AG10803 (cell line): ENCODE results near the gene MAP7D3.

Experiments
- DNase-seq: peaks from one replicate; pipeline ENCODE4 v3.0.0; 2010; ENCODE audit warnings: low read depth
- H3K4me3 ChIP-seq: 2 replicates; pipeline ENCODE4 v1.5.1; 2011; ENCODE audit warnings: mild to moderate bottlenecking, low read length, control low read depth
- CTCF ChIP-seq: conservative IDR thresholded peaks from 2 replicates; pipeline ENCODE4 v1.5.1; 2011; ENCODE audit warnings: mild to moderate bottlenecking, low read length, control low read depth, inconsistent platforms

Gene MAP7D3

DNA sequence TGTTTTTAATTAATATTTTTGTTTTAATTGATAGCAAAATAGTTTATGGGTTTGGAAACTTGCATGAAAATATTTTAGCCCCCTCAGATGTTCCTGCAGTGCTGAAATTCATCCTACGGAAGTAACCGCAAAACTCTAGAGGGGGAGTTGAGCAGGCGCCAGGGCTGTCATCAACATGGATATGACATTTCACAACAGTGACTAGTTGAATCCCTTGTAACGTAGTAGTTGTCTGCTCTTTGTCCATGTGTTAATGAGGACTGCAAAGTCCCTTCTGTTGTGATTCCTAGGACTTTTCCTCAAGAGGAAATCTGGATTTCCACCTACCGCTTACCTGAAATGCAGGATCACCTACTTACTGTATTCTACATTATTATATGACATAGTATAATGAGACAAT, 40.4 kb downstream of the MAP7D3 start:
- no peak overlapping the region for H3K4me3 ChIP-seq
- peak; percentile 48 for DNase-seq
- no peak for TF ChIP-seq CTCF

- no peak for DNase-seq
- TF ChIP-seq CTCF = no peak
- no peak overlapping the region for H3K4me3 ChIP-seq
These were observed 41.0 kb downstream of the MAP7D3 start for GRCh38 chrX:136210243-136210642.

DNA sequence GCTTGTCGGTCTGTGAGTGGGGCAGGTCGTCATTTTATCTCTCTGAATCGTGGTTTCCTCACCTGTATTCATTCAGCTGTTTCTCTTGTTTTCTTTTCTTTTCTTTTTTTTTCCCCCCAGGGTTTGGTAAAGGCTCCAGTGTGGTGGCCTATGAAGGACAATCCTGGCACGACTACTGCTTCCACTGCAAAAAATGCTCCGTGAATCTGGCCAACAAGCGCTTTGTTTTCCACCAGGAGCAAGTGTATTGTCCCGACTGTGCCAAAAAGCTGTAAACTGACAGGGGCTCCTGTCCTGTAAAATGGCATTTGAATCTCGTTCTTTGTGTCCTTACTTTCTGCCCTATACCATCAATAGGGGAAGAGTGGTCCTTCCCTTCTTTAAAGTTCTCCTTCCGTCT, 41.4 kb downstream of the MAP7D3 start:
- no peak overlapping the region for H3K4me3 ChIP-seq
- no peak for TF ChIP-seq CTCF
- no peak for DNase-seq

- peak; percentile 68 for DNase-seq
- no peak overlapping the region for H3K4me3 ChIP-seq
- peak; percentile 60 for TF ChIP-seq CTCF
These were observed 42.0 kb downstream of the MAP7D3 start for GRCh38 chrX:136209016-136209738.

- TF ChIP-seq CTCF = no peak
- H3K4me3 ChIP-seq = no peak overlapping the region
- DNase-seq = no peak
These were observed 43.7 kb downstream of the MAP7D3 start for GRCh38 chrX:136207546-136207945.

DNA sequence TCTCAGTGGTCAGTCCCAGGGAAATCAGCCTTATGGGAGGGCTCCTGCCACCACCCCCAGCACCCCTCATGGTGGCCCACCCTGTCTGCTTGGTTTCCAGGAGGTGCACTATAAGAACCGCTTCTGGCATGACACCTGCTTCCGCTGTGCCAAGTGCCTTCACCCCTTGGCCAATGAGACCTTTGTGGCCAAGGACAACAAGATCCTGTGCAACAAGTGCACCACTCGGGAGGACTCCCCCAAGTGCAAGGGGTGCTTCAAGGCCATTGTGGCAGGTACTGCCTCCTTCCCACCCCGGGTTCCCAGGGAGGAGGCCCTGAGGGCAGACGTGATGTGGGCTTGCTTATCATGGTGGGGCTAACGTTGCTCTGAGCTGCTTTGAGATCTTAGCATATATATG, 44.3 kb downstream of the MAP7D3 start:
- no peak for DNase-seq
- TF ChIP-seq CTCF = no peak
- H3K4me3 ChIP-seq = no peak overlapping the region

DNA sequence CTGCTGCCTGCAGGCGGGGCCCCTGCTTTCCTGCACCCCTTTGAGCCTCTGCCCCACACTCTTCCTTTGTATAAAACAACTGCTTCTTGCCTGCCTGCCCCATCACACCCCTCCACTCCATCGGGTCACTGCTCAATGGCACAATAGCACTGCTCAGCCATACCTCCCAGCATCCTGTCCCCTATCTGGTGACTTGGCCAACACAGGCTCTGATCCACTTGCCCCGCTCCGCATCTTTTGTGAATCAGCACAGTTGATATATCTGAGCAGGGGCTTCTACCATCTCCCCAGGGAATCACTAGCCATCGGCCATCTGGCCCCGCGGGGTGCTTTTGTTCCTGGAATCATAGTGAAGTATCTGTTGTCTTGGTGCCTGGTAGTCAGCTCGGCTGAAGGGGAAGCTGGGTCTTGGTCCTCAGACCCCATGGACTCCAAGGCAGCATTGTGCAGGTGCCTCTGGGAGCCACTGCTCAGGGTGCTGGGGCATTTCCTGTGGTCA, 45.3 kb downstream of the MAP7D3 start:
- no peak for DNase-seq
- TF ChIP-seq CTCF = no peak
- no peak overlapping the region for H3K4me3 ChIP-seq
